Activated naive CD4-positive, alpha-beta T cell treated with anti-CD3 and anti-CD28 coated beads, Interleukin-2, amount 50 U/mL, for 16 hours (primary cell): ENCODE measurements around the gene APEH.
"Not testable (repeated sequence)": the region's sequence is repeated elsewhere in the genome, so short reads cannot be mapped to it uniquely, and the experiment has no call there.

Source experiments
- DNase-seq: peaks from one replicate; pipeline ENCODE4 v3.0.0-alpha.2; 2020

The APEH gene

GRCh38 chr3:49694409-49695070, 20.4 kb downstream of the APEH start:
- DNase-seq = not testable (repeated sequence)

DNA sequence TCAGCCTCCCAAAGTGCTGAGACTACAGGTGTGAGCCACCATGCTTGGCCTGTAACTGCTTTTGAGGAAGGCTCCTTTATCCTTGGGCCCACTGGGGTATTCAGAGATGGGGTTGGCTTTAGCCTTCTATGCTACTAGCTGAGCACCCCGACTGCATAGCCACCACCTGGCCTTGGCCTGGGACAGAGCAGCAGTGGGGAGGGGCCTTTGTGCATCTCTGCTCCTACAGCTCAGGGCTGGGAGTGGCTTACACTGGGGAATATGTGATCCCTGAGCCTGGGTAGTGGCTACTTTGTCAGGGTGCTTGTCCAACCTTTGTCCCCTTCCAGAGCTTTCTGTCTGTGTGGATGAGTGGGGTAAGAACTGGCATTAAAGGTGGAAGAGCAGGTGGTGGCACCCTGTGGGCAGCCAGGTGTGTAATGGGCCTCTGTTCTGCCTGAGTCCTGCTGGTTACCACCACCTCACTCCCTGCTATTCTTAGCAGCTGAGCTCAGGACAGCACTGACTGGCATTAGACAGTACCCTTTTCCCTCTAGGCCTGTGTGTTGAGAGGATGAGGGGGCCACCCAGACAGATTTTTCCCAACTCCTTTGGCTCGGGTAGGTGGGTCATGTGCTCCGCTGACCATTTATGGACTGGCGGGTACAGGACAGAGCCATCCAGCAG, 21.3 kb downstream of the APEH start:
- DNase-seq = not testable (repeated sequence)

- no peak for DNase-seq
These were observed 25.3 kb downstream of the APEH start for GRCh38 chr3:49699281-49699979.

DNA sequence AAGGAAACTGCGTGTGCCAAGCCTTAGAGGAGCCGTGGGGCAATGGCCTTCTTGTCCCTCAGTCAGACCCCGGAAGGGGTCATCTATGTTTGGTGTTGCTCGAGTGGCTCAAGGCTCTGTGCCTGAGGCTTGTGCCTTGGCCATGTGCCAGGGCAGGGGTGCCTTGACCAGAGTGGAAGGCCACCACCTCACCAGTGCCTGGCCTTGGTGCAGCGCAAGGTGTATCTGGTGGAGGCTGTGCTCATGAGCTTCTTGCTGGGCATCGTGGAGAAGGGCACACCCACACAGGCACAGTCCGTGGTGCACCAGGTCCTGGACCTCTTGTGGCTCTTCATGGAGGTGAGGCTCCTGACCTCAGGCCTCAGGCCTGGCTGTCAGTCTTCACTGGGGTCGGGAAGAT, 25.9 kb downstream of the APEH start:
- DNase-seq = no peak

GRCh38 chr3:49700453-49701128, 26.4 kb downstream of the APEH start:
- no peak for DNase-seq

DNA sequence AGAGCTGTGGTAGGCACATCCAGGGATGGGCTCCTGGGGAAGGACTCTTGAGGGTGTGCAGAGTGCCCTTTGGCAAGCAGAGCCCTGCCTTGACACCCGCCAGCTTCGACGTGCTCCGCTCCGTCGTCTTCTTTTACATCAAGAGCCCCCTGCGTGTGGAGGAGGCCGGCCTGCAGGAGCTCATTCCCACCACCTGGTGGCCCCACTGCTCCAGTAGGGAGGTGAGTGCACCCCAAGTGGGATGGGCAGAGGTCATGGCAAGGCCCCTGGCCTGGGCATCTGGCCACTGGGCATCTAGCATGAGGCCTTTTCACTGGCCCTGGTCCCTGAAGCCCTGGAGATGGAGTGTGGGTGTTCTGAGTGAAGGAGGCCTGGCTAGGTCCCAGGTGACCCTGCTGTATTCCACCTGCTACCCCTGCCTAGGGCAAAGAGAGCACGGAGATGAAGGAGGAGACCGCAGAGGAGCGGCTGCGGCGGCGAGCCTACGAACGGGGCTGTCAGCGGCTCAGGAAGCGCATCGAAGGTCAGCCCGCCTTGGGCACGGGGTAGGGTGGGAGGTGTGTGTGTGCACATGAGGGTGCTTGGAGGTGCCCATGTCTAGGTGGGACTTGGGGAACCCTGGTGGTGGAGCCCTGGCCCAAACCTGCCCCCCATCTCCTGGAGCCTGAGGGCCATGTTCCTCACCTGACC, 27.4 kb downstream of the APEH start:
- DNase-seq = no peak

GRCh38 chr3:49702672-49703071, 28.5 kb downstream of the APEH start:
- no peak for DNase-seq

DNA sequence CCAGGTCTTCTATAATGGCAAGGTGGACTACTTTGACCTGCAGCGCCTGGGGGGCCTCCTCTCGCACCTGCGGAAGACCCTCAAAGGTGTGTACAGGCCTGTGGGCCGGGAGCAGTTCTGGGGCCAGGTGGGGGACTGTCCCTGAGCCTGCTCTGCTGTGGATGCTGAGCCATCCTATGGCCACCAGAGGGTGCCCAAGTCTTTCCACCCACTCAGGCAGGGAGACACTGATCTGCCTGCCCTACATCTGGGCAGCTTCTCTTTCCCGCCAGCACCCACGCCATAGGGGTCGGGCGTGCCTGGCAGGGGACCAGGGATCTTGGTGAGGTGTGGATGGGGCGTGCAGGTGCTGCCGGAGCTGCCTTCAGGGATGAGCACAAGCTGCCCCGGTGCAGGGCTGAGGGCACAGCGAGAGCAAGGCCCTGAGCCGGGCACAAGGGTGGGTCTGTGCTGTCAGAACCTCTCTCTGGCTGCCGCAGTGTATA, 29.3 kb downstream of the APEH start:
- peak; percentile 68 for DNase-seq

DNA sequence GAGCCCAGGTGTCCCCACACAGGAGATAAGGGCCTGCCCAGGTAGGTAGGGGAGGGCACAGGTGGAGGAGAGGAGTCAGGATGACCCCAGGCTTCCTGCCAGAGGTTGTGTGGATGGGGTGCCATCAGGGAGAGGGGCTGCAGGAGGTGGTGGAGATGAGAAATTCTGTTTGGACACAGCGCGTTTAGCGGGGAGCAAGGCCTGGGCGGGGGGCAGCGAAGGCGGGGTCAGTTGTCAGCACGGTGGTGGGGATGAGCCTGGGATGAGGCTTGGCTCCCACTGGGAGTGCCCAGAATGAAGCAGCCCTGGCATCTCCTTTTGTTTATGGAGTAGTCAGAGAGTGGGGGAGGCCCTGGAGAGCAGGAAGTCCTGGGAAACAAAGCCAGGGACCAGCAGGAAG, 29.8 kb downstream of the APEH start:
- no peak for DNase-seq

DNA sequence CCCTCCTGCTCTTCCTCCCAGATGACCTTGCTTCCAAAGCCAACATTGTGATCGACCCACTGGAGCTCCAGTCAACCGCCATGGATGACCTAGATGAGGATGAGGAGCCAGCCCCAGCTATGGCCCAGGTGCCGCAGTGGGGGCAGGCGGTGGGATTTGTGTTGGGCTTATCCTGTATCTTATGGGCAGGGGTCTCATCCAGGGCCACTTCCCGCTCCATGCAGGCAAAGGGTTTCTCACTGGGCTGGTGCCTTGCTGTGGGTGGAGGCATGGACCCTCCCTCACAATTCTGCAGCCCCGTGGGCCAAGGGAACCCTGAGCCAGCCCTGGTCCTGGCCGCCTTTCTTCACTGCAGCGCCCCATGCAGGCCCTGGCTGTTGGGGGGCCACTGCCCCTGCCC, 30.5 kb downstream of the APEH start:
- DNase-seq = no peak

- DNase-seq = no peak
These were observed 31.3 kb downstream of the APEH start for GRCh38 chr3:49705390-49705960.

- no peak for DNase-seq
These were observed 32.4 kb downstream of the APEH start for GRCh38 chr3:49706456-49707112.

DNA sequence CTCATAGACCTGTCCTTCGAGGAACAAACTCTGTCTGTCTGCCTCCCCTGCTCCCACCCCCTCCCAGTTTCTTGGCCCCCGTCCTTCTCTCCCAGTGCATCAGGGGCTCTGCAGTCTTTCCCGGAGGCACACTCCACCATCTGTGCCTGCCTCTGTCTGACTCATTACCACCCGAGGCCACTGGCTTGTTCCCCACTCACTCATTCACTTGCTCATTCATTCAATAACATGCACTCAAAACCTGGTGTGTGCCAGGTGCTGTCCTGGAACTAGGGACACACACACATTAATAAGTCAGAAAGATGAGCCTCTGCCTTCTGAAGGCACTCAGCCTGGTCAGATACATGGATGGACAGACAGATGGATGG, 32.9 kb downstream of the APEH start:
- DNase-seq = no peak

GRCh38 chr3:49709852-49710251, 35.7 kb downstream of the APEH start:
- DNase-seq = no peak

DNA sequence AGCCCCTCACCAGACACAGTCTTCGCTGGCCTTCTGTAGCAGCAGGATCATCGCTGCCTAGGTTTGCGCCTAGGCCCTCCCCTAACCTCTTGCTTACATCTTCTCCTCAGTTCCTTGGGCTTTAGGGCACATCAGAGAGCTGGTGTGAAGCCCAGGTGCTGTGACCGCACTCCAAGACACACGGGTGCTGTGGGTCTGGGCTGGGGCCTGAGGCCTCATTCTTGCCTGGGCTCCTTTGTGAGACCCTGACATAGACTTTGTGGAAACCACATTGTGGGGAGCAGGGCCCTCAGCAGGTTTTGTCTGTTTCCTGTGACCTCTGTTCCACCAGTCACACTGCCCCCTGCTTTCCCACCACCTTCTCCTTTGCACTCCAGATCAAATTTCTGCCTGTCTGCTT, 37.3 kb downstream of the APEH start:
- no peak for DNase-seq

DNA sequence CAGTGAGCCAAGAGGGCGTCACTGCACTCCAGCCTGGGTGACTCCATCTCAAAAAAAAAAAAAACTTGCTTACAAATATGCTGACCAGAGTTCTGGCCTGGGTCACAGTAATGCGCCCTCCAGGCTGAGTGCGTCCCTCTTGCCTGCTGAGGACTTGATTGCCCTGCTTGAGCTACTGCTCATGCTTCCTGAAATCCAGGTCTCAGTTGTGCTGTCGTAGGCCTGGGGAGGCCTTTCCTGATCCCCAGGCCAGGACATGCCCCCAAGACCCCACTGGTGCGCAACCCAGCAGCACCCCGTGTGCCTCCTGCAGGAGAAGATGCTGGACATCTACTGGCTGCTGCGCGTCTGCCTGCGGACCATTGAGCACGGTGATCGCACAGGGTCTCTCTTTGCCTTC, 38.0 kb downstream of the APEH start:
- DNase-seq = no peak

- DNase-seq = no peak
These were observed 38.6 kb downstream of the APEH start for GRCh38 chr3:49712631-49713317.

- DNase-seq = no peak
These were observed 39.4 kb downstream of the APEH start for GRCh38 chr3:49713336-49714105.

DNA sequence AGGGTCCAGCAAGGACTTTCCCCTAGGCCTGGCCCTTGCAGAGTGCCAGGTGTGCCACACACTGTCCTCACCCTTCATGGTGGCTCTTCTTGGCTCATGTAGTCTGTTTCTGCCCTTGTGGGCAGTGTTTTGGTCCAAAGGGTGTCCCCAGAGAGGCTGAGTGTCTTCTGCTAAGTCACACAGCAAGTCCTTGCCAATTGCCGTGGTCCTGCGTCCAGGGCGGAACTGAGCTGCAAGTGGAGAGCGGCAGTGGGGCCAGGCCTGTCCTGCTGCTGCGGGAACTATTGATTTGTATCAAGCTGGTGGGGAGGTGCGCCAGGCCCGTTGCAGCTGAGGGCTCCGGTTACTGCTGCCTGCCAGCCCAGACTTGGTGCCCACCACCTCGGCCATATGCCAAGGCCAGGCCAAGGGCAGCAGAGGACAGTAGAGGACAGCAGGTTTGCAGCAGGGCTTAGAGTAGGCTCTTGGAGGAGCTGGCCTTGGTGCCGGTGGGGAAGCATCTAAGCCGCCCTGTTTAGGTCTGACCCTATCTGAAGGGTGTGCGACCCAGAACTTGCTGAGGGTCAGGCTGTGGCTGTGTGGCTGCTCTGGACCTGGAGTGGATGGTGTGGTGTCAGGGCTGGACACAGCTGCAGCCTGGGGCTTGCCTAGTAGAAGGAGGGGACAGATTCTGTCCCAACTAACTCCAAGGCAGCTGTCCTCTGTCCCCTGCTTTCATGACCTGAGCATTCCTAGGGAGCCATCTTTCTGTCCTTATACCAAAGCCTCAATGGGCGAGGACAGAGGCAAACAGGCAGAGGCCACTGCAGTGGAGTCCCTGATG, 40.8 kb downstream of the APEH start:
- no peak for DNase-seq
